Lung microvascular endothelial cell (primary cell): Measurements from ENCODE around the gene CLMP. TPM values are rescaled to one million over a fixed set of nuclear protein-coding genes. Genes with fewer than 3 reads are reported as not detected.

ENCODE experiments used
- DNase-seq, 2 donors: peaks; one replicate each; pipeline versions ENCODE4 v3.0.0 to v3.0.0-alpha.2; 2010; ENCODE audit warnings: low read depth in 2 of 2
- total RNA-seq: library from RNA; depleted of rRNA; stranded (reverse); fragments of >200 nt; gene quantifications from 2 replicates; pipeline ENCODE4 v1.2.1, GENCODE V29; 2014

CLMP gene
- total RNA-seq, 1 donor from 2014 or later = not detected

- DNase-seq = no peak
These were observed 4.5 kb downstream of the CLMP start for GRCh38 chr11:123190518-123190917.

GRCh38 chr11:123188508-123189165, 6.4 kb downstream of the CLMP start:
- peak in 1 of 2 donors; percentile 71 for DNase-seq

- DNase-seq = peak in 1 of 2 donors; percentile 33
These were observed 7.2 kb downstream of the CLMP start for GRCh38 chr11:123187665-123188507.

GRCh38 chr11:123187248-123187647, 7.8 kb downstream of the CLMP start:
- DNase-seq = no peak

GRCh38 chr11:123186286-123186685, 8.8 kb downstream of the CLMP start:
- DNase-seq = no peak

- DNase-seq = no peak
These were observed 9.7 kb downstream of the CLMP start for GRCh38 chr11:123185326-123185725.

- no peak for DNase-seq
These were observed 10.5 kb downstream of the CLMP start for GRCh38 chr11:123184531-123184930.

- DNase-seq = no peak
These were observed 11.5 kb downstream of the CLMP start for GRCh38 chr11:123183391-123184099.

GRCh38 chr11:123181767-123182500, 13.1 kb downstream of the CLMP start:
- DNase-seq = no peak

GRCh38 chr11:123181075-123181474, 14.0 kb downstream of the CLMP start:
- no peak for DNase-seq

- DNase-seq = no peak
These were observed 14.5 kb downstream of the CLMP start for GRCh38 chr11:123180574-123180973.

GRCh38 chr11:123180166-123180565, 14.9 kb downstream of the CLMP start:
- no peak for DNase-seq

- no peak for DNase-seq
These were observed 15.5 kb downstream of the CLMP start for GRCh38 chr11:123179586-123179985.

- no peak for DNase-seq
These were observed 16.9 kb downstream of the CLMP start for GRCh38 chr11:123178186-123178585.

GRCh38 chr11:123176785-123177184, 18.3 kb downstream of the CLMP start:
- no peak for DNase-seq

- DNase-seq = peak in 1 of 2 donors; percentile 29
These were observed 20.6 kb downstream of the CLMP start for GRCh38 chr11:123174196-123175183.

- no peak for DNase-seq
These were observed 21.2 kb downstream of the CLMP start for GRCh38 chr11:123173856-123174186.

- DNase-seq = peak in 1 of 2 donors; percentile 29
These were observed 21.8 kb downstream of the CLMP start for GRCh38 chr11:123173040-123173855.

- no peak for DNase-seq
These were observed 24.1 kb downstream of the CLMP start for GRCh38 chr11:123170929-123171328.

GRCh38 chr11:123169821-123170220, 25.2 kb downstream of the CLMP start:
- DNase-seq = no peak
